ENCODE data around the gene NPTXR.

DNA sequence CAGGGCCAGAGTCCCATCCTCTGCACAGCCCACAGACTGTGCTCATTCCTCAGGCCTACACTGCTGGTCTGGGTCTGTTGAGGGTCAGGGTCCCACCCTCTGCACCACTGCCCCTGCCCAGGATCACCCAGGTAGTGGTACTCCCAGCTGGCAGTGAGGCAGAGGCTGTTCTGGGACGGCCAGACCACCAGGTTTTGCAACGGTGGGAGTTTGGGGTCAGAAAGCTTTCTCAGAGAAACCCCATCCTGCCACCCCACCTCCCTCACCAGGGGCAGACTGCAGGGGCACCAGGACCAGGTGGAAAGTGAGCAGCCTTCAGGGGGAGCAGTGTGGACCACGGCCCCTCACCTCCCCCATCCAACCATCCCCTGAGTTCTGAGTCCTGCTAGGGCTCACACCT lies 10.8 kb downstream of the NPTXR start:
- TF ChIP-seq, protein P1, sequence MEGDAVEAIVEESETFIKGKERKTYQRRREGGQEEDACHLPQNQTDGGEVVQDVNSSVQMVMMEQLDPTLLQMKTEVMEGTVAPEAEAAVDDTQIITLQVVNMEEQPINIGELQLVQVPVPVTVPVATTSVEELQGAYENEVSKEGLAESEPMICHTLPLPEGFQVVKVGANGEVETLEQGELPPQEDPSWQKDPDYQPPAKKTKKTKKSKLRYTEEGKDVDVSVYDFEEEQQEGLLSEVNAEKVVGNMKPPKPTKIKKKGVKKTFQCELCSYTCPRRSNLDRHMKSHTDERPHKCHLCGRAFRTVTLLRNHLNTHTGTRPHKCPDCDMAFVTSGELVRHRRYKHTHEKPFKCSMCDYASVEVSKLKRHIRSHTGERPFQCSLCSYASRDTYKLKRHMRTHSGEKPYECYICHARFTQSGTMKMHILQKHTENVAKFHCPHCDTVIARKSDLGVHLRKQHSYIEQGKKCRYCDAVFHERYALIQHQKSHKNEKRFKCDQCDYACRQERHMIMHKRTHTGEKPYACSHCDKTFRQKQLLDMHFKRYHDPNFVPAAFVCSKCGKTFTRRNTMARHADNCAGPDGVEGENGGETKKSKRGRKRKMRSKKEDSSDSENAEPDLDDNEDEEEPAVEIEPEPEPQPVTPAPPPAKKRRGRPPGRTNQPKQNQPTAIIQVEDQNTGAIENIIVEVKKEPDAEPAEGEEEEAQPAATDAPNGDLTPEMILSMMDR (IDR thresholded peaks at IDR 0.05), result no peak
- no peak for TF ChIP-seq POLR2A (IDR thresholded peaks at IDR 0.05)

Data from lower leg skin (tissue), 3 donors.